IPS DF 19.7 (cell line): ENCODE results near the gene EML4.

Experiments used
- DNase-seq: peaks from one replicate; pipeline ENCODE4 v3.0.0-alpha.2; 2013; ENCODE audit warnings: low read depth, low spot score

Gene EML4

DNA sequence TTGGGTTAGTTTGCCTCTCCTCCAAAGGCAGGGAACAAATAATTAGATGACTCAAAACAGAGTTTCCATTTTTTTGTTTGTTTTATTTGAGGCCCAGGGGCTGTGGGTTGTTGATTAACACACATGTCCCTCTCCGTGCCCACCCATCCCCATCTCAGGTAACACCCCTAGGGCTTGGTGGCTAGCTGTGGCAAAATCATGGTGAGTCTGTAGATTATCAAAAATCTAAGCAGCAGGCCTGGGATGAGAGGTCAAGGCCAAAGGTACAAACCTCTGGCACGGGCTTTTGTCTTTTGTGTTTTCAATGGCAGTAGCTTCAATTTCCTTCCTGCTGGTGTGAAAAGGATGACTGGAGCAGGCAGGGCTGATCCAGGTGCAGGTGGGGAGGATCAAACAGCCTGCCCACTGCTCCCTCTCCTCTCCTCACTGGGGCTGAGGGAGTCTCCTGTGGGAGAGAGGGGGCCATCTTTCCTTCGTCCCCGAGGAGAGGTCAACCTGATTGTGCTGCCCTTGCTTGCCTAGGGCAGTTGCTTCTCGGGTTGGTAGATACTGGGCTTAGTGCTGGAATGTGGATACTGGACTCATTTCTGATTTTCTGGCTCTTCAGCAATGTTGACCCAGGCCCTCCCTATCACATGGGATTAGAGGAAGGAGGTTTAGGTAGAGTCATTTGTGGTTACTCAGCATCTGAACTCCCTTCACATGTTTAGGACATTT, 31.9 kb upstream of the EML4 start:
- DNase-seq: no peak

DNA sequence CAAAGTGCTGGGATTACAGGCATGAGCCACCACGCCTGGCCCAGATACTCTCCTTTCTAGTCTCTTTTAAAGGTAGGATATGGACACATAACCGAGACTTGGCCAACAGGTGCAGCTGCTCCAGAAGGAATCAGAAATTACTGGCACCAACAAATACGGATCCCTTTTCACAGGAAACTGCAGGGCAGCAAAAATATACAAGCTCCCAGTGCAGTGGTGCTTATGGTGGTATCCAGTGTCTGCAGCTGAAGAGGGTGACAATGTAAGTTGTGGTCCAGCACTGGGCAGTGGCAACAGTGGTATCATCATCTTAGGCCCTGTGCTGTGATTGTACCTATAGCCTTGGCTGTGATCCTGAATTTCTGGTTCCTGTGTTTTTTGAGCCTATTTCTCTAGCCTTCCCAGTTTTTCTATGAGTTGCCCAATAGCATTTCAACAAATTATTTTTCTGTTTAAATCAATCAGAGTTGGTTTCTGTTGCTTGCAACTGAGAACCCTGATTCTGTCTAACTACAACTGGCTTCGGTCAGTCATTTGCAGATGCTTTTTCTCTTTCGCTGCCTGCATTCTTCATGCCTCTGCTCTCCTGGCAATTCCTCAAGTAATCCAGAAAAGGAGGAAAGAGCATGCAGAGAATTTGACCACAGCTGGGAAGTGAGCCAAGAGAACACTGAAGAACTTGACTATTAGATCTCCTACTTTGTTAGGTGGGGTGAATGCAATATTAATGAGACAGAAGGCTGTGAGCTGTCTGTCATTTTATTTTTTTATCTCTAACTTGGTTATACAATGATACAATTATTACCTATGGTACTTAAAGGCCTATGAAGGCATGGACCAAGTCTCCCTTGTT, 30.8 kb upstream of the EML4 start:
- DNase-seq: no peak

DNA sequence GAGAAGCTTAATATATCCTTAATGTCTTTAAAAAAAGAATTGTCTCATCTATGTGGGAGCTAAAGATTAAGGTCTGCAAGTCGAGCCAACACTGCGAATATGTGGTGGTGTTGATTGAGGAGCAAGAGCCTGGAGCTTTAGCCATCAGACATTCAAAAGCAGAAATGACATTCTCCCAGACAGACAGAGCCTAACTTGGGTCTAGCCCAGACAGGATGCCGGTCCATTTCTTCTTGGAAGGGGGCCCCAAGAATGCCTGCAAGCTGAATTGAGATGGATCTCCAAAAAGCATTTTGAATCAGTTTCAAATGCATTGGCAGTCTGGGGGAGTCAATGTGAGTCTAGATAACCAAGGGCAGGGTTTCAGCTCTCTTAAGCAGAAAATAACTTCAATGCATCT, 30.1 kb upstream of the EML4 start:
- DNase-seq: no peak

DNA sequence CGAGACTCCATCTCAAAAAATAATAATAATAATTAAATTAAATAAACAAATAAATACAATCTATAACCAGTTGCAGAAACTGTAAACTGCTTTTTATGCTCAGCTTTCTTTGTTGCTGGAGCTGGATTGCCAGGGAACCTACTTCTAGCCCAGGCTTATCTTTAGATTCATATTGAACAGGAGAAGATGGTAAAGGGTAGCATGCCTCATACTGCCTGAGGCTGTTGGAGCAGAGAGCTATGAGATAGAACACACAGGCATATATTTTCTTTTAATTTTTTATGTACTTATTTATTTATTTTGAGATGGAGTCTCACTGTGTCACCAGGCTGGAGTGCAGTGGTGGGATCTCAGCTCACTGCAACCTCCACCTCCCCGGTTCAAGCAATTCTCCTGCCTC, 28.7 kb upstream of the EML4 start:
- no peak for DNase-seq

DNA sequence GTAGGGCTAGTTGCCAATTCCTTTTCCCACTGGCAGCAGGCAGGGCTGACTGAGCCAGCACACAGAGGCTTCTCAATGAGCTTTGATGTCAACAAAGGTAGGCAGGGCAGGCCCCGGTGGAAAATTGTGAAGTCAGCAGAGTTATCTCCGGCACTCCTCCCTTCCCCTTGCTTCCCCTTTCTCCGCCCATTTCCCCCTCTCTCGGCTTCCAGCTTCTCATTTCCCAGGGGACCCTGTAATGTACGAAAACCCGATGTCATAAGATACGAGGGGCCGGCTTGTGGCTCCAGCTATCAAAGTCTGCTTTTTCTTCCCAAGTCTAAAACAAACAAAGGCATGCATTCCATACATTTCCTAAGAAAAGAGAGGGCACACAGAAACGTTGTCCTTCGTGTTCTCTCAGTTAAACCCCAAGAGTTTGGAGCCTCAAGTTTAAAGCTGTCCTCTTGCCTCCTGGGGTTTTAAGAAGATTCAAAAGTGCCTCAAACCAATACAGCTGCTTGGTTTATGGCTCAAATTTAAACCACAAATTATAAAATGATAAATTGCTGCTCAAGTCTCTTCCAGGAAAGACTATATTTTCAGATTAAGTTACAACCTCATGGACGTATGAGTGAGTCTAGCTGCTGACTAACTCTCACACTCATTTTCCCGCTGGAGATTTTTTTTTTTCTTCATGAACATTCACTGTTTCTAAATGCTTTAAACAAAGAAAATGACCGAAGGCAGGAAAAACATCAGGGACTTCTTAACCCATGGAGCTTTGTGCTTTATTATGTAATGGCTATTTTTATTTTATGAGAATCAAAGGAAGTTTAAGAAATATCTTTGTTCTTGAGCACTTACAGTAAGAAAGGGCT, 27.2 kb upstream of the EML4 start:
- no peak for DNase-seq

DNA sequence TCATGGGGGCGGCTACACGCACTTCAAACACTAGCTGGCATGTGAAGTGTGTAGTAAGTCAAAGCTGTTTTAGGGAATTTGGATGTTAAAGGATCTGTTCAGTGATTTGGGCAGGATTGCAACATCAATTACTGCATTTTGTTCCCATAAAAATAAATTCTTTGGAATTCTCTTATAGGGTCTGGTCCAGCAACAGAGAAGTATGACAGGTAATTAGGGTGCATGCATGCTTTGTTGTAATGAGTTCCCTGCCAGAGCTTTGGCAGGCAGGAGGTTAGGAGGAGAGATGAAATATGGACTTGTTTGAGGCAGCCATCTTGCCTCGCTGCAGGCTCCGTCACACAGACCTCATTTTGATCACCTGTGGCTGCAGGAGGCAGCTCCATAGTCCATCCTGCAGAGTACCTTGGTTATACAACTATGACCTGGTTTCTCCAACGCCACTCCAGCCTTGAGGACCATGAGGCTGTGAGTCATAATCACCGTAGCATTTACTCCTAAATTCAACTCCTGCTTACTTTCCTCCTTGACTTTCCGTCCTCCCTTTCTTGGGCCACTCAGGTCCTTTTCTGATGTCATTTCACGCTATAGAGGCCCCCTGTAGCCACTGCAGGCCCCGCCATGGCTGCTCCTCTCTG, 26.5 kb upstream of the EML4 start:
- no peak for DNase-seq

DNA sequence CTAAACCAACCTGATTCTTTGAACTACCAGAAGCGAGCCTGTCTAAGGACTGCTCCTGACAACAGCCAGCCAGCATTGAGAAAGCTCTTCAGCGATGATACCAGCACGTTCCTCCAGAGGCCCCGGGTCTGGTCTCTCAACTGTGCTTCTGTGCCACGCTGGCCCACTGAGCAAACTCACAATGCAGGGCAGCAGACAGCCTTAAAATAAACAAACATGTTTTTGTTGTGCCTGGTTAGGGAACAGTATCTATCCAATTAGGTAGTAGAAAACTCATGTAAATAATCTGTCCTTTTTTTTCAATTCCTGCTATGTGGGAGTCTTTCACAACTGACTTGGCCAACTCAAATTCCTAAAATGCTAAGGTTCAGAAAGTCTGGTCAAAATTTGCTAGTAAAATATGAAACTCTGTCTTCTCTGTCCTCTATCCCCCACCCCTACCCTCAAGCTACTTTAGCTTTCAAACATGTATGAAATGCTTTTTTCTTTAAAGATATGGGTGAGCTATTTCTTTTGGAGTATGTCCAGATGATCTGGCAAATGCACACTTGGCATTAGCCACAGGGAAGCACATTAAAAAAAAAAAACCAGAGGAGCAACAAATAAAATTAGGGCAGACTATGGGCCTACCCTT, 21.4 kb upstream of the EML4 start:
- no peak for DNase-seq

DNA sequence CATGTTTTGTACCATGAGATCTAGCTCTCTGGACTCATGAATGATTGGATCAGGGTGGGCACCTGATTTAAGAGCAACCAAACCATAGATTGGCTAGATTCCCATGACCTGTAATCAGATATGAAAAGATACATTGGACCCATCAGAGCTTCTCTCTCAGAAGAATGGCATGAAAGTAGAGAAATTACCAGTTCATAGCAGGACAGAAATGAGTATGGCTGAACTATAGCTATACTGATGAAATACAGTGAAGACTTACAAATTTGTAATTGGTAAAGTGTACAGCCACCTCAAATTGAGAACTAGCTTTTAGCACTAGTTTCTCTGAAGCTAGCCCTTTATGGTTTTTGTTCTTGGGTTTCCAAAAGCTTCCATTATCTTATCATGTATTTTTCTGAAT, 19.0 kb upstream of the EML4 start:
- no peak for DNase-seq

DNA sequence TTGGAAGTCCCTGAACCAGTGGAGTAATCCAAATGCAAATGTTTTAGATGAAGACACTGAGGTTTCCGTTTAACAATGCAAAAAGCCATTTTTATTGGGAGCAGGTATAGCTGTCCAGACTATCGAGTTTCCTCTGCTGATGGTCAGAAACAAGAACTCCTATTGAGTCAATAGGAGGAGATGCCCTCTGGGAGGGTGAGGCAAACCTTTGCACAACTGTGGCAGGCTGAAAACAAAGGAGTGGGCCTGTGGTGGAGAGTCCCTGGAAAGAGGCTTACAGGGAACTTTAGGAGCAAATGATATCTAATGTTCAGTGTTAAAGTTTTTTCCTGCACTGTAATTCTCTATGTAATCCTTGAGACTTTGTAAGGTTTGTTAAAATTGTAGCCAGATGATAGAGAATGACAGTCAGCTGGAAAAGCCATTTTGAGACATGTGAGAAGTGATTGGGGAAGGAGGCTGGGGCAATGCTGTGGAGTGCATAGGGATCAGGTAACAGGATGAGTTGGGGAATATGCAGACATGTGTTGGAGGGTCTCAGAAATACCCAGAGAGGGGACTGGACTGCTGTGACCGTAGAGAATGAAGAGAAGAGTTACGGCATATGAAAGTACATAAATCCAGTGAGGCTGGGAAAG, 15.1 kb upstream of the EML4 start:
- no peak for DNase-seq

DNA sequence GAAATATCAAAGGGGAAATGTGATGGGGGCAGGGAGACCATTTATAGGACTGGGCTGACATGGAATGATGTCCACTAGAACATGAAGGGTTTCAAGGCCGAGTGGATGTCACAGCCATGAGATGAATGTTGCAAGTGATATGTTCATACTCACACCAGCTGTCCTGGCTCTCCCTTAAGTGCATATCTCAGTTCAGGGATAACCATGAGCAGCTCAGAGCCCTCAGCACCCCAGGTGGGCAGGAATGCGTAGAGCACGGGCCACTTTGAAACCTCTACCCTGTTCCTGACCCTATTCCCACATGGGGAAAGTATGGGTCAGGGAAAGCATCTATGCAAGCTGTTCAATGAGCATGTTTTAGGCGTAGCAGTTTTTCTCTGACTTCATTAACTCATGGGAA, 12.4 kb upstream of the EML4 start:
- DNase-seq: no peak

DNA sequence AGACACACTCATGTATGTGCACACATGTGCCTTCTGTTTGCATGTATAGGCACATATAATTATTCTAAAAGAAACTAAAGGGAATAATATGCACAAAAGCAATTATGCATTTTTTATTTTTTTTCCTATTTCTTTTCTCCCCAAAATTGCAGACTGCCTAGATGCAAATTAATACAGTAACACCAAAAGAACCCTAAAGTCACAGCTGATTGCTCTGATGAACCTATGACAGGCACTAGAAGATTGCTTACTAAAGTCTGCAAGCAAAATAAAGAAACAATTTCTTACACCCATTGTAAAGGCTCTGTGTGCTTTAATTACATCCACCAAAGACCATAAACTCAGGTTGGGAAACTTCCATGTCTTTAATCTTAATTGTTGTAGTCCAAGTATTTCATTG, 7.7 kb upstream of the EML4 start:
- no peak for DNase-seq

DNA sequence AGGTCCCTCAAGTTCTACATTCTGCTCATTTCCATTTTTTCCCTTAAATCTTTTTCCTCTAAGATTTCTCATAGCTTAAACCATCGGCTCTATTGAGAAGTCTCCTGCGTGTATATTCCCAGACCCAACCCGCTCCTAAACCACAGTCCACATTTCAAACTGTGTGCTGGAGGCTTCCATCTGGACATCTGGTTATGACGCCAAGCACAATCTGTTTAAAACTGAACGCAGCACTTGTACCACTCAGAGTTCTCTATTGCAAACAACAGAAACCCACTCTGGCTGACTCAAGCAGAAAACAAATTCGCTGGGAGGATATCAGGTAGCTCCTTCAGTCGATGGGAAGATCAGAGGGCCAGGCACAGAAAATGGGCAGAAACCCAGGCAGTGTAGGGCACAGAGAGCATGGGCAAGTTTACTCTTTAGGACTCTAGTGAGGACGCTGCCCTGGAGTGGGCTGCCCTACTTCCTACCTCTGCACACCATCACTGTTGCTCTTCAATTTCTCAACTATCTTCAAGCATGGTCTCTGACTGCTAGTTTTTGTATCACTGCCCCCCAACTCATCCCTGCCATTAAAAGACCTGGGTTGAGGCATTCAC, 5.6 kb upstream of the EML4 start:
- DNase-seq: no peak

DNA sequence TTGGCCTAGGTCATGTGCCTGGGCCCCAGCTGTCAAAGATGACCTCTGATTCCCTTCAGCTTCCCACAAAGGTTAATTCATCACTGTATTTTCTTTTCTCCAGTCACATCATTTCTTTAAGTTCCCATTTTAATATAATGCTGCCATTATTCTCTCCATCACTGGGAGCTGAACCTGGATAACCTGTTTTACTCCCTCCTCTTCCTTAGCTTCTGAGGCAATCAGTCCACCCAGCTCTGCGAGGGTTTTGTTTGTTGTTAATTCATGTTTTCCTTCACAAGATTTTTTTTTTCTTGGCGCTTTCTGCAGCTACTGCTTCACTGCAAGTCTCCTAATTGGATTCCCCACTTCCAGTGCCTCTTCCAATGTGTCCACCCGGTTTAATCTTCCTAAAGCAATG, 5.1 kb upstream of the EML4 start:
- DNase-seq: no peak

DNA sequence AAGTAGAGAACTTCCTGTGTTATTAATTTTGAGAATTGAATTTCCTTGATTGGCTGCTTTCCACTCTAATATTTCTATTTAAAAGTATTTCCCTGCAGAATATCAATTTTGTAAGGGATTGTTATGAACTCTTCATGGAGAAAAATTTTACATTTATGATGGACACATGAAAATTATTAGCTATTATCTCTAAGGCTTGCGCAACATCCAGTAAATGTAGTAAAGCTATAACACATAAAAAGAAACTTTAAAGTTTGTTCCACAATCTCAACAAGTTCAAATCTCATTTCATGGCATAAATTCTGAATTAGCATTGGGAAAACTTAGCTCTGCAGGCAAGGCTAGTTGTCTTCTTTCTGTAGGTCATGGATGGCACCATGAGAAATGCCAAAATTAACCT, 4.2 kb upstream of the EML4 start:
- DNase-seq: no peak

DNA sequence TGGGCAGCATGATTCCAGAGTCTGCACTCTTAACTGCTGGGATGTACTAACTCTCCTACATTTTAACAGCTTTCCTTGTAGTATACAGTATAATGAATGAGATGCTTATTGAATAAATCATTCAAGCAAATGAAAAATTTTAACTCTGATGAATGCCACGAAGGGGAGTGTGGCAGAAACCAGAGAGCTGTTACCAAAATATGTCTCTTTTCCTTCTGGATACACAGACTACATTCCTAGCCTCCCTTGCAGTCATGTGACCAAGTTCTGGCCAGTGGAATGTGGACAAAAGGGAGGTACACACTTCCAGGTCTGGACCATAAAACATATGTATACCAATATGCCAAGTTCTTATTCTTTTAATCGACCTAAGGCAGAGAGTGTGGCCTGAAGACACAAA, 1.7 kb upstream of the EML4 start:
- no peak for DNase-seq

DNA sequence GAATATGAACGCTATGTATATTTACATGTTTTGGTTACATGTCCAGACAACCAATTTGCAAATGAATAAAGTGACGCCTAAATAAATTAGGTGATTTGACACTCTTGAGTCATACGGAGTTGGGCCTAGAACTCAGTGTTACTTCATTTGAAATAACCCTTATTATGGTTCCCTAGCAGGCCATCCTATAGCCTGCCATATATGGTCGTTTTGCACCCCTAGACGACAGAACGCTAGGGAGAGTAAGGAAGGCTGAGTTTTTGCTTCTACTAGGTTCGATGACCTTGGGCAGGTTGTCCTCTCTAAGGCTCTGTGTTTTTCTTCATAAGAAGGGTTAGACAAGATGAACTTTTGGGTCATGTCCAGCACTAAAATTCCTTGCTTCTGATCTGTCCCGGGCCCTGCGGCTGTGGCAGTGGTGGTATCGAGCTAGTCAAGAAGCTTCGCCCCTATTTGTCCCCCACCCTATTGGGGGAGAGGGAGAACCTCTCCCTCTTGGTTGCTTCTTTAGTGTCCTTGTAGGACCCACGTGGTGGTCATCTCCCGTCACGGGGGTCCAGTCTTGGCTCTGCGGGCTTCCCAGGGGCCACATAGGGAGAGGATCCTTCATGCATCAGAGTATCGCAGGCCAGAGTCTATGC, 574 bp upstream of the EML4 start:
- DNase-seq: no peak

DNA sequence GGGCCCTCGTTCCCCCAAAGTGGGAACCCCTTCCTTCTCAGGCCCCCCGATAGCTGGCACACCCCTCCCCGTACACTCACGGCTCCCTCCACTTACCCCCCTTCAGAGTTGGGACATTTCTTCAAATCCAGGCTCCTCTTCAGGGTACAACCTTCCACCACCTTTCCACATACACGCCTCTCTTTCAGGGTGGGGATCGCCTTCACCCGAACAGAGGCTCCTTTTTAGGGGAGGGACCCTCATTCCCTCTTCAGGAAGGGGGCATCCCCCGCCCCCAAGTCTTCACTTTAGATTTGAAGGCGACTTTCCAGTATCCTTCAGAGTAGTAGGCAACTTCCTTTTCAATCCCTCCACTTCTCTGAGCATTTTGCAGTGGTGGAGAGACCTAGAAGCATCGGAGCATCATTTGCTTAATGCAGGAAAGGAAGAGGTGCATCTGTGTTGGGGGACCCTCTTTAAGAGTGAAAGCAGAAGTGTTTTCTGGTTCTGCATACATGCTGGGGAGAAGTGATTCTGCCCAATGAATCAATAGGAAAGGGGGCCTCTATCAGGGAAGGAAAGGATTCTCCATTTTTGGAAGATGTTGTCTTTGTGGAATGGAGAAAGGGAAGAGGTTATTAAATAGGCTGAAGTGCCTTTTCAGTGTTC, 845 bp downstream of the EML4 start:
- DNase-seq: no peak

DNA sequence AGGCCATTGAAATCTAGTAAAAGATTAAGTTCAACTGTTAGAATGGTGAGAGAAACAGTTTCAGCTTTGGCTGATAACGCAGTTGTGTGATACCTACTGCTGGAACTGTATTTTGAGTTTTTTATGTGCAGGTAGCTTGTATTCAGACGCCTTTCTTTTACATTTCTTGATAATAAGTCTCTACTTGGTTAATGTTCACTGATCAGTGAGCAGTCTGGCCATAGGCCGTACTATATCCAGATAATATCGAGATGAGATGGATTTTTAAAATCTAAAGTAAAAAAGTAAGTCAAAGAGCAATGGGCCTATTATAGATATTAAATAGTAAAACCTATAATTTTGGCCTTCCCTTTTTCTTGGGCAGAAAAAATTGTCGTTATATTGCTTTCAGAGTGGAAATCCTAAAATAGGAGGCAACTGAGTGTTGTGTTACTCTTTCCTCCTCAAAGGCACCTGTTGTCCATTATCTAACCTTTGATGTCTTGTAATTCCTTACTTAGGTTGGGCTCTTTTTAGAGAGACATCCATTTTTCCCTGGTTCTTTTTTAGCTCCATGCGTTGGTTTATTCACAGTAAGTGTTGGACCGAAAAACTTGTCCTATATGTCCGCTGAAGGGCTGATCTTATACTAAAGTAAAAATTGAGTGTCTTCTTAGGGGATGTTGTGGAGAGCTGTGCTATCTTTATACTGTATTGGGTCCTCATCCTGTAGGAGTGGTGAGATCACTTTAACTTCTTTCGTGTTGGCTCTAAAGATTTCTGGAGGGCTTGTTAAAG, 1.7 kb downstream of the EML4 start:
- DNase-seq: no peak
